Activated CD4-positive, alpha-beta T cell treated with anti-CD3 and anti-CD28 coated beads, Interleukin-2, amount 10 ng/mL, durations not matched to agents 24 days and 14 days (primary cell): Measurements from ENCODE around the gene ABTB2. TPM values are rescaled to one million over a fixed set of nuclear protein-coding genes. Genes with fewer than 3 reads are reported as not detected.
"Not testable (repeated sequence)": the region's sequence is repeated elsewhere in the genome, so short reads cannot be mapped to it uniquely, and the experiment has no call there.

Source experiments
- DNase-seq: peaks from one replicate; pipeline ENCODE4 v3.0.0; 2022
- H3K27ac Mint-ChIP-seq: one replicate; pipeline ENCODE4 v1.8.0; 2022; ENCODE audit warnings: mild to moderate bottlenecking, mixed read lengths
- H3K27me3 Mint-ChIP-seq: one replicate; pipeline ENCODE4 v1.8.0; 2022; ENCODE audit warnings: mixed read lengths
- H3K36me3 Mint-ChIP-seq: one replicate; pipeline ENCODE4 v1.8.0; 2022; ENCODE audit warnings: low read depth, mild to moderate bottlenecking, mixed read lengths
- H3K4me1 Mint-ChIP-seq: one replicate; pipeline ENCODE4 v1.8.0; 2021; ENCODE audit warnings: mixed read lengths
- H3K4me3 Mint-ChIP-seq: one replicate; pipeline ENCODE4 v1.8.0; 2022; ENCODE audit warnings: mild to moderate bottlenecking, moderate library complexity, mixed read lengths
- H3K9me3 Mint-ChIP-seq: one replicate; pipeline ENCODE4 v1.8.0; 2021; ENCODE audit warnings: mixed read lengths
- intact Hi-C: fragments of 100-400 bp; cut with micrococcal nuclease; formaldehyde crosslinking; loops from one replicate; pipeline ENCODE4 v1.15.1; 2023
- total RNA-seq: library from RNA; stranded (reverse); gene quantifications from 2 replicates; pipeline ENCODE4 v1.2.3, GENCODE V29; 2022

Gene ABTB2
- total RNA-seq, 1 donor from 2014 or later = 13.1 TPM

DNA sequence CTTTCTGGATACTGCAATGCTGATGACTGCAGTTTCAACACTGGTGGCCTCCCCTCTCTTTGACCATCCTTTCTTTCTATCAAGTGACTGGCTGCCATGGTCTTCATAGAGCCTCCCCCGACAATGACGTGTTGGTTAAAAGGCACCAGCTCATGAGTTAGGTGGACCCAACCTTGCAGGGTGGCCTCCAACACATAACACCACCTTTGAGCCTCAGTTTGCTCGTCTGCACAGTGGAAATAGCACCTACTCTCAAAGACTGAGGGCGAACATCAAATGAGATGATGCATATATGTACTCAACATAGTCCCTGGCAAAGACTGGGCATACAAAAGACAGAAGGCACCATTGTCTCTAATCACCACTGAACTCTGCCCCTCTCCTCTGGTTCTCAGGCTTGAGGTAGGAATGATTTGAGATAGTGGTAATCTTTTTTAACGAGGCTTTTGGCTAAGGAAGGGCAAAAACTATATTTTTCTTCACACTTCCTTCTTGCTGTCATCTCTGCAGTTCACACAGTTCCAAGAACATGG, 133.3 kb downstream of the ABTB2 start:
- Mint-ChIP-seq H3K9me3 (no peaks in the 10 kb centered on the region), H3K4me1 (peaks cover 6% of the 10 kb centered on the region), H3K36me3 (peaks cover 1% of the 10 kb centered on the region), H3K4me3 (no peak overlapping the region), H3K27ac (no peak overlapping the region), H3K27me3 (peaks cover 14% of the 10 kb centered on the region)
- intact Hi-C loops = no loop called here
- no peak for DNase-seq

DNA sequence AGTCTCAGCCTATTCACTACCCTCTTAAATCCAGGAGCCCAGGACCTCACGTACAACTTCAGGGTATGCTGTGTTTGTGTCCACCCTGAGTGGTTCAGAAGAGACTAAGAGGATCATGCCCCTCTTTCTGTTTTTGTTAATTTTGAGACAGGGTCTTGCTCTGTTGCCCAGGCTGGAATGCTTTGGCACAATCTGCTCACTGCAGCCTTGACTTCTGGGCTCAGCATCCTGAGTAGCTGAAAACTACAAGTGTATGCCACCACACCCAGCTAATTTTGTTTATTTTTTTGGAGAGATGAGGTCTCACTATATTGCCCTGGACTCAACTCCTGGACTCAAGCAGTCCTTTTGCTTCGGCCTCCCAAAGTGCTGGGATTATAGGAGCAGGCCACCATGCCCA, 133.9 kb downstream of the ABTB2 start:
- Mint-ChIP-seq H3K27me3 (peaks cover 14% of the 10 kb centered on the region), H3K36me3 (peaks cover 1% of the 10 kb centered on the region)

DNA sequence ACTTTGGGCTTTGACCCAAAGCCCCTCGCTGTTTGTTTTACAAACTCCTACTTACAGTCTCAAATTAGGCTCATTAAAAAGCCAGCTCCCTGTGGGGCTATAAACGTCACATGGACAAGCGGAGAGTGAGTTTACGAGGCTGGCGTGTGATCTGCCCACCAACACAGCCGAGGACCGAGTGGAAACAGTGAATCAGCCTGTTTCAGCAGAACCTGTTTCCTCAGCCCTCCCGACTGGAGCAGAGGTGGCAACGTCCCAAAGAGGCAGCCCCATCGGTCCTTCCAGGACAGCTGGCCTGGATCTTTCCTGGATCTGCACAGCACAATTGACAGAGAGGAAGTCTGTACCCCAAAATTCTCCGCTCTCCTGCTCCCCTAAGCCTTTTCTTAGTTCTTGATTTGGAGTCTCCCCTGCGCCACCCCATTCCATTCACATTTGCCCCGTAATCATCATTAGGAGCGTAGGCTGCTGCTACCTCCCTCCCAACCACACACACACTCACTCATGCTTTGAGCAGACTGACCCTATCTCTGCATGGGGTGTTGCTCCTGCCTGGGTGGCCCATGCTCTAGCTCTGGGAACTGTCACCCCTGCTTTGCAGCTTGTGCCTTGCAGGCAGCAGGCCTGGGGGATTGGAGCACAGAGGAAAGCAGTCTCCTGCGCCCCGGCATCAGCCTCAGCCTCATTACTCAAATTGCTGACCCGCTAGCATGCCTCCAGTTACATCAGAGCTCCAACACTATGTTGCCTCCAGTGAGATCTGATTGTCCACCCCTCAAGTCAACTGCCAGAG, 134.6 kb downstream of the ABTB2 start:
- H3K27me3 Mint-ChIP-seq = peaks cover 16% of the 10 kb centered on the region
- intact Hi-C loops = no loop called here
- no peaks in the 10 kb centered on the region for H3K9me3 Mint-ChIP-seq
- no peak overlapping the region for H3K4me3 Mint-ChIP-seq
- peaks cover 6% of the 10 kb centered on the region for H3K4me1 Mint-ChIP-seq
- H3K36me3 Mint-ChIP-seq = peaks cover 1% of the 10 kb centered on the region
- DNase-seq = no peak
- H3K27ac Mint-ChIP-seq = no peak overlapping the region

More for the DNA sequence above, 133.9 kb downstream of the ABTB2 start:
- DNase-seq = no peak
- no peak overlapping the region for H3K4me3 Mint-ChIP-seq
- intact Hi-C loops = no loop called here
- no peak overlapping the region for H3K27ac Mint-ChIP-seq
- peaks cover 6% of the 10 kb centered on the region for H3K4me1 Mint-ChIP-seq
- H3K9me3 Mint-ChIP-seq = no peaks in the 10 kb centered on the region

- intact Hi-C loops = no loop called here
- H3K9me3 Mint-ChIP-seq = no peaks in the 10 kb centered on the region
- DNase-seq = no peak
- H3K27ac Mint-ChIP-seq = no peak overlapping the region
- H3K4me3 Mint-ChIP-seq = no peak overlapping the region
- peaks cover 6% of the 10 kb centered on the region for H3K4me1 Mint-ChIP-seq
- H3K27me3 Mint-ChIP-seq = peaks cover 14% of the 10 kb centered on the region
- peaks cover 1% of the 10 kb centered on the region for H3K36me3 Mint-ChIP-seq
Measured at GRCh38 chr11:34222030-34222429, 135.8 kb downstream of the ABTB2 start.

DNA sequence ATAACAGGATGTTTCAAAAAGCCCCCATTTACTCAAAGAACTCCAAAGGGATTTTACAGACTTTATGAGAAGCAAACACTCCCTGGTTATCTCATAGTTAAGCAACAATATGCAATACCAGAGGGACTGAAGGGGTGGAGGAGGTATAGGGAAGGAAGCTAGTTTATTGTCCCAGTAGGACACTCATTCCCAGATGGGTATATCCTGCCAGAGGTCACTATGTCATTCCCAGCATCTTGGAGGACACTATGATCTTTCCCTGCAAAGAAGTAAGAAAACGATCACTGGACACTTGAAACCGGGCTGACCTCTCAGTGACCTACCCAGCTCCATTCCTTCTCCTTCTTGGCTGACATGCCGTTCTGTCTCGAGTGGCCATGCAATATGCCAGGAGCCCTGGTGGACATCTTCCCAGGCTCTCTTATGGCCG, 137.9 kb downstream of the ABTB2 start:
- Mint-ChIP-seq H3K4me1 (peaks cover 9% of the 10 kb centered on the region), H3K27me3 (peaks cover 16% of the 10 kb centered on the region)
- intact Hi-C loops = no loop called here

GRCh38 chr11:34219279-34219678, 138.5 kb downstream of the ABTB2 start:
- Mint-ChIP-seq H3K27me3 (peaks cover 15% of the 10 kb centered on the region), H3K4me1 (peaks cover 15% of the 10 kb centered on the region), H3K4me3 (no peak overlapping the region), H3K9me3 (no peaks in the 10 kb centered on the region), H3K27ac (no peak overlapping the region), H3K36me3 (peaks cover 4% of the 10 kb centered on the region)
- no peak for DNase-seq
- intact Hi-C loops = no loop called here

More for the DNA sequence above, 137.9 kb downstream of the ABTB2 start:
- peaks cover 4% of the 10 kb centered on the region for H3K36me3 Mint-ChIP-seq
- no peak overlapping the region for H3K4me3 Mint-ChIP-seq
- DNase-seq = no peak
- no peak overlapping the region for H3K27ac Mint-ChIP-seq
- H3K9me3 Mint-ChIP-seq = no peaks in the 10 kb centered on the region

DNA sequence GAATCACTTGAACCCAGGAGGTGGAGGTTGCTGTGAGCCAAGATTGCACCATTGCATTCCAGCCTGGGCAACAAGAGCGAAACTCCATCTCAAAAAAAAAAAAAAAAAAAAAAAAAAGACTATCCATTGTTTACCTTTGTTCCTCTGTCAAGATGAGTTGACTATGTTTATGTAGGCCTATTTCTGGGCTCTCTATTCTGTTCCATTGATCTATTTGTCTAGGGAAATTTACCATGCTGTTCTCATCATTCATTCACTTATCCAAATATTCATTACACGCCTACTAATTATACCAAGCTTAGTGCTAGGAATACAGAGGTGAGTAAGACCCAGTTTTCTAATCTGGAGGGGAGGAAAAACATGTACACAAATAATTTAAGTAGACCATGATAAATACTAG, 139.1 kb downstream of the ABTB2 start:
- DNase-seq, H3K4me3 Mint-ChIP-seq, intact Hi-C loops, H3K27ac Mint-ChIP-seq, H3K9me3 Mint-ChIP-seq, H3K36me3 Mint-ChIP-seq: not testable (repeated sequence)
- H3K4me1 Mint-ChIP-seq = peaks cover 19% of the 10 kb centered on the region
- peaks cover 14% of the 10 kb centered on the region for H3K27me3 Mint-ChIP-seq

DNA sequence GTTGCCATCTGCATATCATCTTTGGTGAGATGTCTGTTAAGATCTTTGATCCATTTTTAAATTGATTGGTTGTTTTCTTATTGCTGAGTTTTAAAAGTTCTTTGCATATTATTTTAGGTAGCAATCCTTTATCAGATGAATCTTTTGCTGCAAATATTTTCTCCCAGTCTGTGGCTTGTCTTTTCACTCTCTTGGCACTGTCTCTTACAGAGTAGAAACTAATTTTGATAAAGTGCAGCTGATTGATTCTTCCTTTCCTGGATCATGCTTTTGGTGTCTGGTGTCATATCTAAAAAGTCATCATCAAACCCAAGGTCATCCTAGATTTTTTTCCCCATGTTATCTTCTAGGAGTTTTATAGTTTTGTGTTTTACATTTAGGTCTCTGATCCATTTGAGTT, 139.7 kb downstream of the ABTB2 start:
- Mint-ChIP-seq H3K27ac (no peak overlapping the region), H3K9me3 (no peaks in the 10 kb centered on the region), H3K27me3 (peaks cover 7% of the 10 kb centered on the region), H3K4me1 (peaks cover 12% of the 10 kb centered on the region), H3K36me3 (peaks cover 4% of the 10 kb centered on the region), H3K4me3 (no peak overlapping the region)
- no peak for DNase-seq
- intact Hi-C loops = no loop called here

- H3K4me3 Mint-ChIP-seq = no peak overlapping the region
- DNase-seq = no peak
- H3K9me3 Mint-ChIP-seq = no peaks in the 10 kb centered on the region
- H3K4me1 Mint-ChIP-seq = peaks cover 12% of the 10 kb centered on the region
- H3K36me3 Mint-ChIP-seq = peaks cover 4% of the 10 kb centered on the region
- intact Hi-C loops = no loop called here
- no peak overlapping the region for H3K27ac Mint-ChIP-seq
- H3K27me3 Mint-ChIP-seq = peaks cover 7% of the 10 kb centered on the region
Measured at GRCh38 chr11:34216706-34217105, 141.1 kb downstream of the ABTB2 start.

DNA sequence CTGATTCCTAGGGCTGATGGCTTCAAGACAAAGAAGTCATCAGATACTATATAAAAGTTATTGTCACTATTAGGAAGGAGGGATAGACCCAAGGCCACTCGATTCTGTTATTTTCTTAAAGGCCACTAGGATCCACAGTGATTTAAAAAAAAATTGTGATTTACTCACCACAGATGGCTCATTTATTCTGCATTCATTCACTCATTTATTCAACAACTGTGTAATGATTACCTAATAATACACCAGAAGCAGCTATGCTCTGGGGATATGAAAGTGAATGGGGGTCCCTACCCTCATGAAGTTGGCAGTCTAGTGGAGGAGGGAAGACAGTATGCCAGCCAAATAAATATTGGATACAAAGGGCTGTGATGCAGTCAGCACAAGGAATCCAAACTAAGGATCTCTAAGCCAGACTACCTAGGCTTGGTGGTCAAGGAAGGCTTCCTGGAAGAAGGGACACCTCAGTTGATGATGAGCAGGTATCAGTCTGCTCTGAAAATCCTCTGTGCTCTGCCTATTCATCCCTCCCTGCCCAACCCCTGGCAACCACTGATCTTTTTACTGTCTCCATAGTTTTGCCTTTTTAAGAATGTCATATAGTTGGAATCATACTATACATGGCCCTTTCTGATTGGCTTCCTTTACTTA, 141.9 kb downstream of the ABTB2 start:
- Mint-ChIP-seq H3K4me1 (peaks cover 12% of the 10 kb centered on the region), H3K36me3 (peaks cover 4% of the 10 kb centered on the region), H3K27me3 (peaks cover 7% of the 10 kb centered on the region), H3K27ac (no peak overlapping the region), H3K4me3 (no peak overlapping the region), H3K9me3 (no peaks in the 10 kb centered on the region)
- intact Hi-C loops = loop anchor here (1.0 to 2.0 kb wide), 3 partner anchors 15 to 28 kb away; no protein-coding TSS in a partner anchor
- DNase-seq = no peak

DNA sequence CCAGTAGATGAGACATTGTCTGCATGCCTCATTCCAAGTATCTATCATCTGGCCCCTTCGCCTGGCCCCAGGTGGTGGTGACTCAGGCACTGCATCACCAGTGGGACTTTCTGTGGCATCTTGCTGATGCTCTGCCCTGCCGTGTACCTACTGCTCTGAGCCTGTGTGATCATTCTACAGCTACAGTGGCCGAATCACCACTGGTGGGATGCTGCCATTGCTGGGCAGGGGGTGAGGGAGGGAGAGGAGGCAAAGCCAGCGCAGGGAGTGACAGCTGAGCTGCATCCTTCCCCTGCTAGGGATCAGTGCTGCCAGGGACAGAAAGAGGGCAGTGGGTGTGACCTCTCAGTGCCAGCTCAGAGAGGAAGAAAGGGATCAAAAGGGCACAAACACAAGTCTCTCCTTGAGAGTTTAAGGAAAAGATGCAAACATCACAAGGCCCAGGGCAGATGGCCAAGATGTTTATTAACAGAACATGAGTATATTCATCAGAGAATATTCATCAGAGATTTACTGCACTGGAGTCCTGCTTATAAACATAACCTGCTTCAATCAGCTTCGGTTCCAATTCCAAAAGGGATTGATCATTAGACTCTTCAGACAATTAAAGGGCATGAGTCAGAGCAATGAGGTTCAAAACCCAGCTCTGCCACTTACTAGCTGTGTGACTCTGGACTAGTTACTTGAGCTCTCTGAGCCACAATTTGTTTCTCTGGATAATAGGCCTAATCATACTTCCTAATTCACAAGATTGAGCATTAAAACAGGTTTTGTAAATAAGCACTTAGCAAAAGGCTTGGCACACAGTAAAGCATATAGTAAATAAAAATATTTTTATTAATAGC, 142.6 kb downstream of the ABTB2 start:
- intact Hi-C loops = loop anchor here (1.0 to 2.0 kb wide), 3 partner anchors 14 to 29 kb away; no protein-coding TSS in a partner anchor
- Mint-ChIP-seq H3K9me3 (no peaks in the 10 kb centered on the region), H3K27me3 (peaks cover 7% of the 10 kb centered on the region), H3K4me1 (peaks cover 12% of the 10 kb centered on the region), H3K27ac (peak overlapping the region; percentile 91), H3K4me3 (peak overlapping the region; percentile 30), H3K36me3 (peaks cover 4% of the 10 kb centered on the region)
- DNase-seq = peak; percentile 74

DNA sequence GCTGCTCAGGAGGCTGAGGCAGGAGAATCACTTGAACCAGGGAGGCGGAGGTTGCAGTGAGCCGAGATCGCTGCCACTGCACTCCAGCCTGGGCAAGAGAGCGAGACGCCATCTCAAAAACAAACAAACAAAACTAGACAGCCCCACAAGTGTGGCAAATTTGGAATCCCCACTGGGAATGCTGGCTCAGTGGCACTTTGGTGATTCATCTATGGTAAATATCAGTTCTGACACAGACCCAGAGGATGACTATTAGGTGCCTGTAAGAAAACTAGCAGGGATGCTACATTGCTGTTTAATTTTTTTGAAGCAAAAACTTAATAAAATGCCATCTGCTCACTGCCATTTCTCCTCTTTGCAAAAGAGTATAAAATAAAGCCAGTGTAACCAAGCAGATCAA, 144.4 kb downstream of the ABTB2 start:
- no peak overlapping the region for H3K4me3 Mint-ChIP-seq
- peaks cover 18% of the 10 kb centered on the region for H3K4me1 Mint-ChIP-seq
- no peaks in the 10 kb centered on the region for H3K9me3 Mint-ChIP-seq
- intact Hi-C loops = no loop called here
- no peak for DNase-seq
- peaks cover 2% of the 10 kb centered on the region for H3K36me3 Mint-ChIP-seq
- peaks cover 3% of the 10 kb centered on the region for H3K27me3 Mint-ChIP-seq
- H3K27ac Mint-ChIP-seq = no peak overlapping the region

- intact Hi-C loops = no loop called here
- Mint-ChIP-seq H3K4me1 (peaks cover 25% of the 10 kb centered on the region), H3K27ac (no peak overlapping the region), H3K4me3 (no peak overlapping the region), H3K27me3 (peaks cover 3% of the 10 kb centered on the region), H3K9me3 (no peaks in the 10 kb centered on the region), H3K36me3 (peaks cover 2% of the 10 kb centered on the region)
- no peak for DNase-seq
Measured at GRCh38 chr11:34212566-34212965, 145.2 kb downstream of the ABTB2 start.
